Cerebellar nuclear complex (tissue), 1 donor: ENCODE data around the gene HDLBP.
A peak's percentile ranks its signal among the peaks of the same experiment; 100 is the strongest.

Source experiments
- DNase-seq, 2 experiments: peaks; one replicate each; lab custom pipeline; 2025; lab: John Stamatoyannopoulos, UW

HDLBP gene

GRCh38 chr2:241254904-241255351 is 60.5 kb downstream of the HDLBP start:
- DNase-seq = no peak

GRCh38 chr2:241252778-241253475 is 62.5 kb downstream of the HDLBP start:
- no peak for DNase-seq

DNA sequence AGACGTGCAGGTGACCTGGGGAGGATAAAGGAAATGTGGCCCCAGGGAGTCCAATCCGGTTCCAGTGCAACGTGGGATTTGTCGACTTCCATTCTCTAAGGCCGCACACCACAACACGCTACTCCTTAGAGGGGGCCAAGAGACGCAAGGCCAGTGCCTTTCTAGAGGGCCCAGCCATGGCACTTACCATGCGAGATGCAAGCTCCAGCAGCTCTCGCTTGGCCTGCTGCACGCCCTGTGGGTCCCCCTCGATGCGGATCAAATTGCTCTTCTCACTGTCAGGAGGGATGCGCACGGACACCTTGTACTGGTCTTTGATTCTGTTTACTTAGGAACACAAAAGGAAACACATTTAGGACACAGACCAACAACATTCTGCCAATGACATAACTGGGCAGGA is 65.8 kb downstream of the HDLBP start:
- DNase-seq = no peak

DNA sequence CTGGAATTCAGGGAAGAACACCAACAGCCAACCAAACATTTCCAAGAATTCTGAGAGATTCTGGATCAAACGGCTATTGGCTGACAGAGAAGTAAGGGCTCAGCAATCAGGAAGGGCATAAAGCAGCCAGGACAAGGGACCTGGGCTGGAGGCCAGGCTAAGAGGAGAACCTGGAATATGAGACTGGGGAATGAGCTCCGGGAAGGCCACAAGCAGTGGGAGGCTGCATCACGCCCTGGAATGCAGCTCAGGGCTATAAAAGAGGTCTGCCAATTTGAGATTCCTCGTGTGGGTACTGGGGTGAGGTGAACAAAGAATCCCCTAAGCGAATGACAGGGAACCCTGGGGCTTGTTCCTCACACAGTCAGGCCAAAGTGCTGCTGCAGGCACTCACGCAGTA is 66.6 kb downstream of the HDLBP start:
- DNase-seq = no peak

GRCh38 chr2:241248289-241248688 is 67.2 kb downstream of the HDLBP start:
- no peak for DNase-seq

DNA sequence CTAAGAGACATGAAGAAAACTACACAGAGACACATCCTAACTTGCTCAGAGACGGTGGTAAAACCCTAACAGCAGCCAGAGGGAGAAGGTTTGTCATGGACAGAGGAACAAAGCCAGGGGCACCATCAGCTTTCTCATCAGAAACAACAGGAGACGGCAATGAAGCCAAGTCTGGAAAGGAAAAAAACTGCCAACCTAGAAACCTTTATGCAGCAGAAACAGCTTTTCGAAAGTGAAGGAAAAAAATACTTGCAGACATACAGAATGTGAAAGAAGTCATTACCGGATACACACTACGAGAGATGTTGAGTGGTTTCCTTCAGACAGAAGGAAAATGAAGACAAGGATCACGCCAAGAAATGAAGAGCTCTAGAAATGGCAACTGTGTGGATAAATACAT is 71.1 kb downstream of the HDLBP start:
- DNase-seq = no peak

DNA sequence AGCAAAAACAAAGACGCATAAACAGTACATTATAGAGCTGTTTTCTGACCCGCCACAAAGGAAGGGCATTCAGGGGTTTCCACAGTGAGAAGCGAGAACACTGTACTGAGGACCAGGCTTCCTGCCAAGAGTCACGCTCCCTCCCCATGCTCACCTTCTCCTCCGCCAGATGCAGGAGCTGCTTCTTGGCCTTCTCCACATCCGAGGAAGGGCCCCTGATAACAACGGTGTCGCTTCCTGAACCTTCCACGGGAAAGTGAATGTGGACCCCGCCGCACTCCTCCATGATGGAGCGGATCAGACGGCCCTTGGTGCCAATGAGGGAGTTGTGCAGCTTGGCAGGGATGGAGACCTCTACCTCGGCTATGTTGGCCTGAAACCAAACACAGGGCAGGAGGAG is 73.2 kb downstream of the HDLBP start:
- no peak for DNase-seq

DNA sequence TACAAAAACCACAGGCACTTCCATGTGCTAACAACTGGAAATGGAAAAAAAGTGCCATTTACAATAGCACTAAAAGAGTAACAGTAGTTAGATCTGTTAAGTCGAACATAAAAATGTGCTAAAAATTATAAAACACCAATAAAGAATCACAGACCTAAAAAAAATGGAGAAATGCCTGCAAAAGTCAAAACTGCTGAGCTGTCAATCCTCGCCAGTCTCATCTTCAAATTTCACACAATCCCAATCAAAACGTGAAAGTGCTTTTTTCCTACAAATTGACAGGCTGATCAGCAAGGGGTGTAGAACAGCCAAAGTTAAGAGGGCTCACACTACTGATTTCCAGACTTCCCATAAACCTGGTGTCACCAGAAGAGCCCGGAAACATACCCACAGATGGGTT is 73.8 kb downstream of the HDLBP start:
- no peak for DNase-seq

DNA sequence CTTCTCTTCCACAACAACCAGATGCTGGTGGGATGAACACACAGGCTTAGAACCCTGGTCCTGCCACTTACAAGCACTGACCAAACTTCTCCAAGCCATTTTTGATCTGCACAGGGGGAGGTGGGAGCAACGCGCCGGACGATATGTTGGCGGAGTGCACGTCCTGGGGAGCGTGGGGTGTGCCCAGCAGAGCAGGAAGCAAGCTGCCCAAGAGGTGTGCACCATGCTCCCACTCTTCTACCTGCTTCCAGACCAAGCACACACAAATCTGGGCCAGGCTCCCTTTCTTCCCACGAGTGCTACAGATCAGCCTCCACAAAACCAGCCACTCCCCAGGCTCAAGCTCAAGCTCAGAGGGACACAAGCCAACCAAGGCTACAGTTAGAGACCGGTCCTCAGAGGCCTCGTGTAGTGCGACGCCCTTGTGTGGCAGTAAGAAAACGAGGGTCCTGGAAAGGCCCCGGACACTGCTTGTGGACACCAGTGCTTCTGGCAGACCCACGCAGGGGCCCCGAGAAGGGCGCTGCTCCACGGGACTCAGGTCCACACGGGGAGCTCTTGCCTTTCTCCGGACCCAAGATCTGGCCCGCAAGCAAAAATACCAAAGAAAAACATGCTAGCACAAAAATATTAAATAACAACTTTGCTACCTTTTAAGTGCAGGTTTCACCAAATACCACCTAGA is 75.0 kb downstream of the HDLBP start:
- DNase-seq = no peak

GRCh38 chr2:241239552-241240202 is 75.8 kb downstream of the HDLBP start:
- no peak for DNase-seq

DNA sequence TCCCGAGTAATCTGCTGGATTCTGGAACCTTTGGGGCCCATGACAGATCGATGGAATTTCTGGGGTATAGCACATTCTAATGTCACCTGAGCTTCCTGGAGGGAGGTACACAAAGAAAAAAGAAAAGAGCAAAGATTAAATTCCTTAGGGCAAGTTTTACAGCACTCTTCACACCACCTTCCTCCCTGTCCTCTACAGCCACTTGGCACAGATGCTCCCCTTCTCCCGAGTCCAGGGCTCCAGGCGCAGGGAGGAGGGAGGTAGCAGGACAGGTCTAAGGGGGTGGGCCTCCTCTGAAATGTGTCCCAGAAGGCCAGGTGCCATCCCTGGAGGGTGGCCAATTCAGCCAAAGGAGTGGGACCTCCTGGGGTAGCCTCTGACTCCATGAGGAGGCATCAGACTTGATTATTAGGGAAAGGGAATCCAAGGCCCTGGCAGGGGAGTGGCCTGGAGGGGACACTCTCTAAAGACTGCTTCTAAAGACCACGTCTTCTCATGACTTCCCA is 76.7 kb downstream of the HDLBP start:
- no peak for DNase-seq

DNA sequence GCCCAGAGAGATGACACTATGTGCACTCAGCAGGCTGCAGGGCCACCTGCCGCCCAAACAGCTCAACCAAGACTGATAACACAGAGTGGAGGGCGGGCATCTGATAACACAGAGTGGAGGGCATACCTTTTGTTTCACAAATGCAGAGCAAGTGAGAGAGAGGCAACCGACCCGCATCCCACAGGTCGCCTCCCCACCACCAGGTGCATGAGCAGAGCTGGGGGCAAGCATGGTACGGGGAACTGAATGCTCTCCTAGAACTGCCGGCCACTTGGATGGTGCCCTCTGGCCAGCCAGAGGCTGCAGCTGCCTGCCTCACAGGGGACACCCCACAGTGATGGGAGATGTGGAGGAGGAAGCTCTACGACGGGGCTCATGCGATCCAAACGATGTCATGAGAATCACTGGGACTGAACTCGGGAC is 77.5 kb downstream of the HDLBP start:
- DNase-seq = no peak

DNA sequence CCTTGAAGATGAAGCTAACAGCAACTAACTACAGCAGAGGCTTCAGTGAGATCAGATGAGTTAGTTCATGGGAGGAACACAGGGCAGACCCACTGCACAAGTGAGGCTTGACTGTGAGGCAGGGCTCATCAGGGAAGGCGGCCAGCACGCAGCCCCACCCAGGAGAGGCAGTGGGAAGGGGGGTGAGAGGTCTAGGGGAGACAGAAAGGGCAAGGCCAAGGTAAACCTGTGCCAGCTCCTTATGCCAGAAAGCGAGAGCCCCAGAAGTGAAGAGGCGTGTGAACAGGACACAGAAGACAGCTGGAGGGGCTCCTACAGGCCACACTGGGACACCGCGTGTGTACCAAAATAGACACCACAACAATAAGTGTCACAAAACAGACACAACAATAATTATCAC is 78.4 kb downstream of the HDLBP start:
- no peak for DNase-seq

- DNase-seq = no peak
Measured at GRCh38 chr2:241235859-241236593, 79.4 kb downstream of the HDLBP start.

- DNase-seq = no peak
Measured at GRCh38 chr2:241234962-241235740, 80.3 kb downstream of the HDLBP start.

DNA sequence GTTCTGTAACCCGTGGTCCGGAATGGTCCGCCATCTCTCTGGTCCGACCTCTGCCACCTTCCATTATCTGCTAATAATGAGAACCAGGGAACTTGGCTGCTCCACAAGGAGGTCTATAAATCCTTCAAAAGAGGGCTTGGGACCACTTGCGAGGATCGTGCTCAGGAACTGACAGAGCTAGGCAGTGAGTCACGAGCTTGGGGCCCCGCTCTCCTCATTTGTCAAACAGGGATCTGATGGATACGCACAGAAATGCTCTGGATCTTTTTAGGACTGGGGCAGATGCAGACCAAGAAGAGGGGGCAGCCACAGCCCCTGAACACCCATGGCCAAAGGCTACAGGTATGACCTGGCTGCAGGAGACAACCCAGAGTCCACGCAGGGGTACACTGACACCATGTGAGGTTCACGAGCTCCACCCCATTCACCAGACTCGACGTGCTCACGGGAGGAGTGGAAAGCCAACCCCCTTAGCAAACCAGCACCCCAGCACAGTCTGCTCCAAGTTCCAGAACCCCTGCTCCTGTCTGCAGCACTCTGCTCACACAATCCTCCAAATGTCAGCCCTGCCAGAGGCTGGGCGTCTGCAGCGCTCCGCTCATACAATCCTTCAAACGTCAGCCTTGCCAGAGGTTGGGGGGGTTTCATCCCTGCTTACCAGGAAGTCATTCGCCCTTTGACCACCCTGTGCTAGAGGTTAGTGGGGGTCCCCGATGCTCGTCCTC is 81.2 kb downstream of the HDLBP start:
- DNase-seq = no peak

DNA sequence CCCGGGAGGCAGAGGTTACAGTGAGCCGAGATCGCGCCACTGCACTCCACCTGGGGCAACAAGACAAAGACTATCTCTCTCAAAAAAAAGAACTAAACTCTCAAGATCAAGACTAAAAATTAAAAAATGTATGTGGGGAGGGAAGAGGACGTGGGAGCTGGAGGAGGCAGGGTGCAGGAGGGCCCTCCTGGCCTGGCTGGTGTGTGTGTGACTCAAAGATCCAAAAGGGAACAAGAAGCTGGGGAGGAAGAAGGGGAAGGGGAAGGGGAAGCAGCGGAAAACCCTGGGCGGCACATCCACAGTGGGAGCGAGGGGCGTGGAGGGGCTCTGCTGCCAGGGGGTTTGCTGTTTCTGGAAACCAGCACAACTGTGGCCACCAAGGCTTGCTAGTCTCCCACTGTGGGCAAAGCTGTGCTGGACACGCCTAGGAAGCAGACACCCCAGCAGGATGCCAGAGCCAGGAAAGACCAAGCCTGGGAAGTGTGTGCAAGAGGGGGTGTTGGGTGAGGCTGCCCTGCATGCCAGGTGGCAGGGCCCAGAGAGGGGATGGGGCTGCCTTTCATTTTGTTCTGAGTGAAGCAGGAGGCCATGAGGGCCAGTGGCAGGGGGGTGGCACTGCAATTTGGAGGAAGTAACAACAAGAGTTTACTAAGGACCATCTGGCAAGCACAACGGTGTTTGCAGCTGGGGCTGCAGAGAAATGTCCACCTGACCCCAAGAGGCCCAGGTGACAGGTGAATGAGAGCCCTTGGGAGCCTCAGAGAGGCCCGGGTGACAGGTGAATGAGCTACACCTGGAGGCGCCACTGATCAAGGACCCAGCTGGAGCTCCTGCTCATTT is 82.5 kb downstream of the HDLBP start:
- DNase-seq = no peak

GRCh38 chr2:241230435-241230834 is 85.0 kb downstream of the HDLBP start:
- peak in 1 of 2 experiments; percentile 50 for DNase-seq

DNA sequence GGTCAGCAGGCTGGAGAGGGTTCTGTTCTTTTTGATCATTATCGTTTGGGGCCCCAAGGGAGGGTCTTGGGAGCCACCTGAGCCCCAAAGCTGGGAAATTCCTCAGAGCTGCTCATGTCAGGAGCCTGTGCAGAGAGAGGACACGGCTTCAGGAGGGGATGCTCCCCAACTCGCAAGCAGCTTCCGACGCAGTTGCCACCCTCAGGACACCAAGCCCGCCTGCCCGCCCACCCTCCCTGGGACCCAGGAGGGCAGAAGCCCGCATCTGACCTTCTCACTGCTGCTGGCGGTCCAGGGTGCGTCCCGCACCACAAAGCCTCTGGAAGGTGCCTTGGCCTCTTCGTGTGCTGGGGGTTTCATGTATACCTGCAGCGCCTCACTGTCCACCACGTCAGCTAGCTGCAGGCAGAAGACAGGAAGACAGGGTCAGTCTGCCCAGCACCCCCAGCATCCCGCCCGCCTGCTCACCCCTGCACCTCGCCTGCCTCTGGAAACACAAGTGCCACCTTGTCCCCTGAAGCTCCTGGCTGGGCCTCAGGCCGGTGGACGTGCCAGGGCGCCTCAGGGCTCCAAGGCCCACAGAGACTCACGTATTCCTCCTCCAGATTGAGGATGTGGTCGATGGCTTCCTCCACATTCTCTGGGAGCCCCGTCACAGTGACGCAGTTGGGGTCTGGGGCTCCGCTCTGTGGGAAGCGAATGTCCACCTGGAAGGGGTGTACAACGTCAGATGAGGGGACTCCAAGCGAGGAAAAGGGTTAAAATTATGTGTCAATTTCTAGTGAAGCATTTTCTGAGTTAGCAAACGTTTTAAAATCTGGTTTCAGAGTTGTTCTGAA is 85.7 kb downstream of the HDLBP start:
- no peak for DNase-seq
